ENCODE measurements around the gene TRIM62.

TRIM62 gene

GRCh38 chr1:33148615-33149014, 33.2 kb downstream of the TRIM62 start:
- DNase-seq (ENCODE audit: low read depth, low spot score), result no peak
- TF ChIP-seq, protein P1, sequence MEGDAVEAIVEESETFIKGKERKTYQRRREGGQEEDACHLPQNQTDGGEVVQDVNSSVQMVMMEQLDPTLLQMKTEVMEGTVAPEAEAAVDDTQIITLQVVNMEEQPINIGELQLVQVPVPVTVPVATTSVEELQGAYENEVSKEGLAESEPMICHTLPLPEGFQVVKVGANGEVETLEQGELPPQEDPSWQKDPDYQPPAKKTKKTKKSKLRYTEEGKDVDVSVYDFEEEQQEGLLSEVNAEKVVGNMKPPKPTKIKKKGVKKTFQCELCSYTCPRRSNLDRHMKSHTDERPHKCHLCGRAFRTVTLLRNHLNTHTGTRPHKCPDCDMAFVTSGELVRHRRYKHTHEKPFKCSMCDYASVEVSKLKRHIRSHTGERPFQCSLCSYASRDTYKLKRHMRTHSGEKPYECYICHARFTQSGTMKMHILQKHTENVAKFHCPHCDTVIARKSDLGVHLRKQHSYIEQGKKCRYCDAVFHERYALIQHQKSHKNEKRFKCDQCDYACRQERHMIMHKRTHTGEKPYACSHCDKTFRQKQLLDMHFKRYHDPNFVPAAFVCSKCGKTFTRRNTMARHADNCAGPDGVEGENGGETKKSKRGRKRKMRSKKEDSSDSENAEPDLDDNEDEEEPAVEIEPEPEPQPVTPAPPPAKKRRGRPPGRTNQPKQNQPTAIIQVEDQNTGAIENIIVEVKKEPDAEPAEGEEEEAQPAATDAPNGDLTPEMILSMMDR (IDR thresholded peaks at IDR 0.05; ENCODE audit: low read depth, low read length), result no peak
- H3K4me3 ChIP-seq (ENCODE audit: low read depth, low read length), result no peak overlapping the region
- in situ Hi-C loops (cut with HindIII; ENCODE audit: low sequenced_read_pairs), result no loop called here

DNA sequence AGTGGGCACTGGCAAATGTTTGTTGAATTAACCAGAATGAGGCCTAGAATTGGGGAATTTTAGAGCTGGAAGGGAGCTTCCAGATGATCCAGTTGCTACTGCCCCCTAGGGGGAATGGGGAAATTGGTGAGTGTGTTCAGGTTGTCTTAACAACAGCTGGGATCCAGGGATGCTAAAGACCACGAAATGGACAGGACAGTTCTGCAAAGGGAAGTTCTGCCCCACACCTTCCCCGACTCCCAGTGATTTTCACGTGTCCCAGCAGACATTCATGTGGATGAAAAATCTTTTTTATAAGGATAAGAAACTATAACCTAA, 33.9 kb downstream of the TRIM62 start:
- DNase-seq (ENCODE audit: low read depth, low spot score), result no peak
- TF ChIP-seq, protein P1 (IDR thresholded peaks at IDR 0.05; ENCODE audit: low read depth, low read length), result peak; percentile 53
- no peak overlapping the region for H3K4me3 ChIP-seq (ENCODE audit: low read depth, low read length)
- in situ Hi-C loops (cut with HindIII; ENCODE audit: low sequenced_read_pairs), result no loop called here

GRCh38 chr1:33147275-33147996, 34.4 kb downstream of the TRIM62 start:
- no peak for DNase-seq (ENCODE audit: low read depth, low spot score)
- no peak overlapping the region for H3K4me3 ChIP-seq (ENCODE audit: low read depth, low read length)
- in situ Hi-C loops (cut with HindIII; ENCODE audit: low sequenced_read_pairs), result no loop called here
- TF ChIP-seq, protein P1 (IDR thresholded peaks at IDR 0.05; ENCODE audit: low read depth, low read length), result no peak

DNA sequence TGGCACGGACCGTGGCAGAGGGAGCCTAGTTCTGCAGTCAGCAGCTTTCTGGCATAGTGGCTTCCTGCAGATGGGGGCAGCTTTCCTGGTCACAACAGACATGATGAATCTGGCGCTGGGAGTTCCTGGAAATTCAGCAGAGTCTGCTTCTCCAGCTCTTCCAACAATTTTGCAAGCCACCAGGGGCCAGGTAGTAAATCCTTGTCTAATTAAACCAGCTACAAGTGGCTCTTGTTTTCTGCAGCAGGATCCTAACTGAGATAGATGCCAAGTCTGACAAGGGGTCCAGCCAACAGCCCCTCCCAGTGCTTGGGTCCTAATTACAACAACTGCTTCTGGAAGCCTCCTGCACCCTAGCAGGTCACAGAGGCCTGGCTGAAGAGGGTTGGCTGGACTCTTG, 35.8 kb downstream of the TRIM62 start:
- in situ Hi-C loops (cut with HindIII; ENCODE audit: low sequenced_read_pairs), result no loop called here
- no peak for DNase-seq (ENCODE audit: low read depth, low spot score)
- H3K4me3 ChIP-seq (ENCODE audit: low read depth, low read length), result no peak overlapping the region

GRCh38 chr1:33143698-33144097, 38.1 kb downstream of the TRIM62 start:
- no peak overlapping the region for H3K4me3 ChIP-seq (ENCODE audit: low read depth, low read length)
- peak; percentile 58 for DNase-seq (ENCODE audit: low read depth, low spot score)
- TF ChIP-seq, protein P1 (IDR thresholded peaks at IDR 0.05; ENCODE audit: low read depth, low read length), result no peak
- in situ Hi-C loops (cut with HindIII; ENCODE audit: low sequenced_read_pairs), result no loop called here

More for the DNA sequence above, 35.8 kb downstream of the TRIM62 start:
- TF ChIP-seq, protein P1 (IDR thresholded peaks at IDR 0.05; ENCODE audit: low read depth, low read length), result no peak

- H3K4me3 ChIP-seq (ENCODE audit: low read depth, low read length), result no peak overlapping the region
- in situ Hi-C loops (cut with HindIII; ENCODE audit: low sequenced_read_pairs), result no loop called here
- TF ChIP-seq, protein P1 (IDR thresholded peaks at IDR 0.05; ENCODE audit: low read depth, low read length), result no peak
- peak; percentile 39 for DNase-seq (ENCODE audit: low read depth, low spot score)
These were observed 38.7 kb downstream of the TRIM62 start for GRCh38 chr1:33143176-33143575.
